ACC112 (cell line): Measurements from ENCODE around the gene CEP170B.
"Not testable (repeated sequence)": the region's sequence is repeated elsewhere in the genome, so short reads cannot be mapped to it uniquely, and the experiment has no call there.

Experiments
- H2AFZ ChIP-seq: fragments of 200-600 bp; sonication (generic); one replicate; pipeline ENCODE4 v1.6.0; 2017; ENCODE audit warnings: antibody characterized with exemption, low read length; ENCODE audit not compliant: unreplicated experiment
- H3K27ac ChIP-seq: fragments of 200-600 bp; sonication (generic); 2 replicates; pipeline ENCODE4 v1.5.1; 2014; ENCODE audit warnings: low read depth, mild to moderate bottlenecking, antibody characterized with exemption, low read length, moderate library complexity
- H3K27me3 ChIP-seq: fragments of 200-600 bp; sonication (generic); 2 replicates; pipeline ENCODE4 v1.6.1; 2014; ENCODE audit warnings: mild to moderate bottlenecking, antibody characterized with exemption, low read length, moderate library complexity, mixed read lengths; ENCODE audit not compliant: insufficient read depth
- H3K36me3 ChIP-seq: fragments of 200-600 bp; sonication (generic); 2 replicates; pipeline ENCODE4 v1.6.1; 2016; ENCODE audit warnings: mild to moderate bottlenecking, antibody characterized with exemption, low read length, moderate library complexity, mixed read lengths; ENCODE audit not compliant: insufficient read depth
- H3K4me1 ChIP-seq: fragments of 200-600 bp; sonication (generic); one replicate; pipeline ENCODE4 v1.6.1; 2016; ENCODE audit warnings: low read length, mixed read lengths; ENCODE audit not compliant: insufficient read depth, unreplicated experiment, control insufficient read depth
- H3K4me3 ChIP-seq: fragments of 200-600 bp; sonication (generic); 2 replicates; pipeline ENCODE4 v1.5.1; 2014; ENCODE audit warnings: mild to moderate bottlenecking, low read depth, low read length
- H3K79me2 ChIP-seq: fragments of 200-600 bp; sonication (generic); one replicate; pipeline ENCODE4 v1.6.0; 2016; ENCODE audit warnings: low read length; ENCODE audit not compliant: control insufficient read depth, unreplicated experiment, insufficient read depth

The CEP170B gene

DNA sequence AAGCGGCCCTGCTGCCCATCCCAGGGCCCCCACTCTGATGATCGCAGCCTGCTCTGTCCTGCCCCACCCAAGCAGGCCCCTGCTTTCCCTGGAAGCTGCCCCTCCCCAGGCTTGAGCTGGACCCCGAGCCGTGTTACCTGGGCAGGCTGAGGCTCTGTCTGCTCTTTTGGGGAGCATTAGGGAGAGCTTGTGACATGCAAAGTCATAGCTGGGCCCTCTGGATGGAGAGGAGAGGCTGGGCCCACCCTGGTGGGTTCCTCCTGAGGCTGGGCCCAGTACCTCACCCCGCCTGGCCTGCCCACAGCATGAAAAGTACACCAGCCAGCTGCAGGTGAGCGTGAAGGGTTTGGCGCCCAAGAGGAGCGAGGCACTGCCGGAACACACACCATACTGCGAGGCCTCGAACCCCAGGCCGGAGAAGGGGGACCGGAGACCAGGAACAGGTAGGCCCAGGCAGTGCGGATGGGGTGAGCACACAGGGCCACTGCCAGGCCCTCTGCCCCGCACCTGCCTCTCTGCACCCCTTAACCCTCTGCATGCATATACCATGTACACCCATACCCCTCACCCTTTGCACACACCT is 15.0 kb downstream of the CEP170B start:
- Histone ChIP-seq H3K79me2 (peaks cover 9% of the 10 kb centered on the region), H3K36me3 (peaks cover 3% of the 10 kb centered on the region; the same call in 1 of the 2 replicates), H3K4me3 (no peak overlapping the region), H3K27ac (no peak overlapping the region), H3K27me3 (no peaks in the 10 kb centered on the region), H2AFZ (no peak overlapping the region), H3K4me1 (no peaks in the 10 kb centered on the region)

DNA sequence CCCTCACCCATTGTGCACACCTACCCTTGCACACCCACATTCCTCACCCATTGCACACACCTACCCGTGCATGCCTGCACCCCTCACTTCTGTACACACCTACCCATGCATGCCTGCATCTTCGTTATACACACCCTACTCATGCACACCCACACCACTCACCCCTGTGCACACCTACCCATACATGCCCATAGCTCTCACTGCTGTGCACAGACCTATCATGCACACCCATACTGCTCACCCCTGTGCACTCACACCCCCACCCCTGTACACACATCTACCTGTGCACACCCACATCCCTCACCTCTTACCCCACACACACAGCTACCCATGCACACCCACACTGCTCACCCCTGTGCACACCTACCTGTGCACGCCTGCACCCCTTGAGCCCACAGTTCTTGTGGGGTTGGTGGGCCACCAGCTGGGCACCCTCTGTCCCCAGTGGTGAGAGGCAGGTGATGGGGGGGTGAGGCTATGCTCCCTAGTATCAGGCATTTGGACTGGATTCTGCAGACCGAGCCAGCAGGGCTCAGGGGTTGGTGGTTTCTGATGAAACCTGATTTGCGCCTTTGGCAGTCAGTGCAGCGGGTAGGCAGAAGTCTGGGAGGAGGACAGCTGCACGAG is 15.6 kb downstream of the CEP170B start:
- Histone ChIP-seq H3K27me3 (no peaks in the 10 kb centered on the region), H3K4me3 (no peak overlapping the region), H3K27ac (no peak overlapping the region), H2AFZ (no peak overlapping the region), H3K79me2 (peaks cover 3% of the 10 kb centered on the region), H3K36me3 (peaks cover 3% of the 10 kb centered on the region; the same call in 1 of the 2 replicates), H3K4me1 (no peaks in the 10 kb centered on the region)

DNA sequence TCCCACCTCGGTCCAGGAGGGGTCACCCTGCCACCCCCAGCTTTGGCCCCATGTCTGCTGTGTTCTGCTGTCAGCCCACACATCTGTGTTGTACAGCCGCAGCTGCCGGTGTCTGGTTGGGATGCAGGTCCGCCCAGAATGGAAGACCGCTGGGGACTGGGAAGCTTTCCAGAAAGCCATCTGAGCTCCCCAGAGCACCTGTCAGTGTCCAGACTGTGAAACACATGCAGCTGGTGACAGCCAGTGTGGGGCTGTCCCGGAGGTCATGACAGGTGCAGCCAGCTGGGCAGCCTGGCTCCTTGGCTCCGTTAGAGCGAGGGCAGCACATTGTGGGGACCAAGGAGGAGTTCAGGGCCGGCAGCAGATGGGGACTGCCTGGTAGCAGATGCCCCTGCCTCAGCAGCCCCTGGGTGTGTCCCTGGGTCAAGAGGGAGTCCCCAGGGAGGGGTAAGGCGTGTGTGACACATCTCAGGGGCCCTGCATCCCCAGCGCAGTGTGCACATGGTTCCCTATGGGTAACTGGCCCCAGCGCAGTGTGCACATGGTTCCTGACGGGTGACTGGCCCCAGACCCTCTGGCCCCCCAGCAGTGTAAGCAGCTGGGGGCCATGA is 16.4 kb downstream of the CEP170B start:
- Histone ChIP-seq H2AFZ (no peak overlapping the region), H3K79me2 (no peaks in the 10 kb centered on the region), H3K4me1 (no peaks in the 10 kb centered on the region), H3K4me3 (no peak overlapping the region), H3K27me3 (no peaks in the 10 kb centered on the region), H3K27ac (no peak overlapping the region), H3K36me3 (no peaks in the 10 kb centered on the region)

DNA sequence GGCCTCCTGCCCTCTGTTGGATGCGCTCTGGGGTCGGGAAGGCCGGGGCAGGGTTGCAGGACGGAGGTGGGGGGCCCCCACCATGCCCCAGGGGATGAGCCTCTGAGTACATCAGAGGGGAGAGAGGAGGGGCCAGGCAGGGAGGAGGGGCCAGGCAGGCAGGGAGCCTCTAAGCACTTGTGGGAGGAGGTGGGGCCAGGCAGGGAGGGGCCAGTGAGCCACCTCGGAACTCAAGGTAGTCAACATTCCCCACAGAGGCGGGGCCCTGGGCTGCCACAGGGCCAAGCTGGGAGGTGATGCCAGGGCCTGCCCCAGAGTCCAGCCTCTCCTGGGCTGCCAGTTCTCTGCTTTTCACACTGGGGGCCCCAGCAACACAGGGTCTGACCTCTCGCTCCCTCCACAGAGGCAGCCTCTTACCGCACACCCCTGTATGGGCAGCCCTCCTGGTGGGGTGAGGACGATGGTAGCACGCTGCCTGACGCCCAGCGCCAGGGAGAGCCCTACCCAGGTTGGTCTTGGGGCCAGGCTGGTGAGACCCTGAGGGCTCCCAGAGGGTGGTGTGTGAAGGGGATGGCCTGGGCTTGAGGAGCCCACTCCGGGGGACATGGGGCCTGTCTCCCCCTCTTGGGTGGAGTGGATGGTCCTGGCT is 17.4 kb downstream of the CEP170B start:
- H3K36me3 ChIP-seq = no peaks in the 10 kb centered on the region
- H3K27me3 ChIP-seq = no peaks in the 10 kb centered on the region
- H3K4me3 ChIP-seq = no peak overlapping the region
- no peak overlapping the region for H3K27ac ChIP-seq
- H2AFZ ChIP-seq = no peak overlapping the region
- H3K4me1 ChIP-seq = no peaks in the 10 kb centered on the region
- no peaks in the 10 kb centered on the region for H3K79me2 ChIP-seq

DNA sequence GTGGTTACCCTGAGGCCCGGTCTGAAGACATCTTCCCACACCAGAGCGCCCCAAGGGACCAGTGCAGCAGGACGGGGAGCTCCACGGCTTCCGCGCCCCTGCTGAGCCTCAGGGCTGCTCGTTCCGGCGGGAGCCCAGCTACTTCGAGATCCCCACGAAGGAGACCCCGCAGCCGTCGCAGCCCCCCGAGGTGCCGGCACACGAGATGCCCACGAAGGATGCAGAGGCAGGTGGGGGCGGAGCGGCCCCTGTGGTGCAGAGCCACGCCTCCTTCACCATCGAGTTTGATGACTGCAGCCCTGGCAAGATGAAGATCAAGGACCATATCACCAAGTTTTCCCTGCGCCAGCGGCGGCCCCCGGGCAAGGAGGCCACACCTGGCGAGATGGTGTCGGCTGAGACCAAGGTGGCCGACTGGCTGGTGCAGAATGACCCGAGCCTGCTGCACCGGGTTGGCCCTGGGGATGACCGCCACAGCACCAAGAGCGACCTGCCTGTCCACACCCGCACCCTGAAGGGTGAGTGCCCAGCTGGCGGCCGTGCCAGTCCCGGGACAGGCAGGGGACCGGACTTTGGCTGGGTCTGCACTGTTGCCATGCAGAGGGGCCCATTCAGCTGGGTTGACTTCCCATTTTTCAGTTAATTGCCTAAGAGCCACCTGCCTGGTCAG is 18.1 kb downstream of the CEP170B start:
- H3K4me3 ChIP-seq = no peak overlapping the region
- H3K36me3 ChIP-seq = no peaks in the 10 kb centered on the region
- no peaks in the 10 kb centered on the region for H3K27me3 ChIP-seq
- H3K4me1 ChIP-seq = no peaks in the 10 kb centered on the region
- no peak overlapping the region for H3K27ac ChIP-seq
- H2AFZ ChIP-seq = no peak overlapping the region
- H3K79me2 ChIP-seq = no peaks in the 10 kb centered on the region

DNA sequence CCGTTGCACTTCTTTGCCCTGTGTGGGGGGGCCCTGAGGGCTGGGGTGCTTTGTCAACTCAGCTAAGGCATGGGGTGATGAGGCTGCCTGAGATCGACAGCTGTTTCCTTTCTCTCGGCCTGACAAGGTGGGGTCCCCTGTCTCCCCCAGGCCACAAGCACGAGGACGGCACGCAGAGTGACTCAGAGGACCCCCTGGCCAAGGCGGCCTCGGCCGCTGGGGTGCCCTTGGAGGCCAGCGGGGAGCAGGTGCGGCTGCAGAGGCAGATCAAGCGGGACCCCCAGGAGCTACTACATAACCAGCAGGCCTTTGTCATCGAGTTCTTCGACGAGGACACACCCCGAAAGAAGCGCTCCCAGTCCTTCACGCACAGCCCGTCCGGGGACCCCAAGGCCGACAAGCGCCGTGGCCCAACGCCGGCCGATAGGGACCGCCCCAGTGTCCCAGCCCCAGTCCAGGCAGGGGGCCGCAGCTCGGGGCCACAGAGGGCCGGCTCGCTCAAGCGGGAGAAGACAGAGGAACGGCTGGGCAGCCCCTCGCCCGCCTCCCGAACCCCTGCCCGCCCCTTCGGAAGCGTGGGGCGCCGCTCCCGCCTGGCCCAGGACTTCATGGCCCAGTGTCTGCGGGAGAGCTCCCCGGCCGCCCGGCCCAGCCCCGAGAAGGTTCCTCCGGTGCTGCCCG is 18.8 kb downstream of the CEP170B start:
- Histone ChIP-seq H3K27me3 (no peaks in the 10 kb centered on the region), H2AFZ (no peak overlapping the region), H3K4me1 (no peaks in the 10 kb centered on the region), H3K4me3 (no peak overlapping the region), H3K79me2 (no peaks in the 10 kb centered on the region), H3K27ac (no peak overlapping the region), H3K36me3 (no peaks in the 10 kb centered on the region; the same call in 1 of the 2 replicates)

DNA sequence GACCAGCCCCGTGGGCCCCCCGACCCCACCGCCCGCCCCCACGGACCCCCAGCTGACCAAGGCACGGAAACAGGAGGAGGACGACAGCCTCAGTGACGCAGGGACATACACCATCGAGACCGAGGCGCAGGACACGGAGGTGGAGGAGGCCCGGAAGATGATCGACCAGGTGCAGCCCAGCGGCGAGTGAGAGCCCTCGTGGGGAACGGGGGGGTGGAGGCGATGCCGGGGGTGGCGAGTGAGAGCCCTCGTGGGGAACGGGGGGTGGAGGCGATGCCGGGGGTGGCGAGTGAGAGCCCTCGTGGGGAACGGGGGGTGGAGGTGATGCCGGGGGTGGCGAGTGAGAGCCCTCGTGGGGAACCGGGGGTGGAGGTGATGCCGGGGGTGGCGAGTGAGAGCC is 19.3 kb downstream of the CEP170B start:
- not testable (repeated sequence) for H3K4me1 ChIP-seq, H2AFZ ChIP-seq, H3K4me3 ChIP-seq, H3K27ac ChIP-seq, H3K36me3 ChIP-seq, H3K79me2 ChIP-seq, H3K27me3 ChIP-seq

DNA sequence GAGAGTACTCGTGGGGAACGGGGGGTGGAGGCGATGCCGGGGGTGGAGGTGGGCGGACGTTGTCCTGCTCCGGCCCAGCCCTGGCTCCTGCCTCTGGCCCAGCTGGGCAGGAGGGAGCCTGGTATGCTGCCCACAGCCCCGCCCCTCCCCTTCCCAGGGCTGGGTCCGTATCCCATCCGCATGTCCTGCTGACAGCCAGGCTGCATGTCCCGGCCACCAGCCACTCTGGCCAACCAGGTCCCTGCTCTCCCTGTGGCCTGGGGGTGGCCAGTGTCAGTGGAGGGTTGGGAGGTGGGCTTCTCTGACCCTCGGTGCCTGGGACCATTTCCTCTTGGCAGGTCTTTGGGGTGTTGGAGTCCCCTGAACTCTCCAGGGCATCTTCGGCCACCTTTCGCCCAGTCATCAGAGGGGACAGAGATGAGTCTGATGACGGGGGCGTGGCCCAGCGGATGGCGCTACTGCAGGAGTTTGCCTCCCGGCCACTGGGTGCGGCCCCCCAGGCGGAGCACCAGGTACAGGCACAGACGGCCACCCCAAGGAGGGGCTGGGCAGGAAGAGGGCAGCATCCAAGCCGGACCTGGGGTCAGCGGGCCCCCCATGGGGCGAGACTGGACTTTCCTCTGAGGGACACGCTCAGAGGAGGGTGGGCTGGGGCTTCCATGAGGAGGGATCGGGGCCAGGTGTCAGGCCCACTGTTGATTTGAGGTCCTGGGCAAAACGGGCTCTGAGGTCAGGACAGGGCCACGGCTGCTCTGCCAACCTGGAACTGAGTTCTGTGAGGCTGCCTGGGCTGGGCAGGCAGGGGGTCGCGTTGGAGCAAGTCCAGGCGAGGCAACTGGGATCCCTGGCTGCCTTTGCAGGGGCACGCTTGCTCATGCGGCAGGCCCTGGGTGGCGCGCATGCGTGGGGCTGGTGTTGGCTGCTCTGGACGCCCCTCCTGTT is 20.2 kb downstream of the CEP170B start:
- Histone ChIP-seq H3K27me3 (no peaks in the 10 kb centered on the region), H3K4me3 (no peak overlapping the region), H2AFZ (no peak overlapping the region), H3K79me2 (no peaks in the 10 kb centered on the region), H3K27ac (no peak overlapping the region), H3K4me1 (no peaks in the 10 kb centered on the region), H3K36me3 (no peaks in the 10 kb centered on the region; the same call in 1 of the 2 replicates)

DNA sequence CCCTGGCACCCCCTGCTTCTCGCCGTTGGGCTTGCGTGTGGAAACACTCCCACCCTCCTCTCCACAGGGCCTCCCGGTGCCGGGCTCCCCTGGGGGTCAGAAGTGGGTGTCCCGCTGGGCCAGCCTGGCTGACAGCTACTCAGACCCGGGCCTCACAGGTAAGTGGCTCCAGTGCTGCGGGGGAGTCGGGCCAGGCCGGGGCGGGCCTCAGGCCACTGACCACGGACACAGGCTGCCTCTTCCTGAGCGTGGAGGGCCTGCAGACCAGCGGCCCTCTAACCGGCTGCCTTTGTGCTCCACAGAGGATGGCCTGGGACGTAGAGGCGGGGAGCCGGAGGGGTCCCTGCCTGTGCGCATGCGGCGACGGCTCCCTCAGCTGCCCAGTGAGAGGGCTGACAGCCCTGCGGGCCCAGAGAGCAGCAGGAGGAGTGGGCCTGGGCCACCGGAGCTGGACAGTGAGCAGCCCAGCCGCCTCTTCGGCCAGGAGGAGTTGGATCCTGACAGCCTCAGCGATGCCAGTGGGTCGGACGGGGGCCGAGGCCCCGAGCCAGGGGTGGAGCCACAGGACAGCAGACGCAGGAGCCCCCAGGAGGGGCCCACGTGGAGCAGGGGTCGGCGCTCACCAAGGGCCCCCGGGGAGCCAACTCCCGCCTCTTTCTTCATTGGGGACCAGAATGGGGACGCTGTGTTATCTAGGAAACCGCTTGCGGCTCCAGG is 21.1 kb downstream of the CEP170B start:
- no peaks in the 10 kb centered on the region for H3K4me1 ChIP-seq
- no peaks in the 10 kb centered on the region for H3K79me2 ChIP-seq
- H3K36me3 ChIP-seq = no peaks in the 10 kb centered on the region; the same call in 1 of the 2 replicates
- no peaks in the 10 kb centered on the region for H3K27me3 ChIP-seq
- H3K4me3 ChIP-seq = no peak overlapping the region
- no peak overlapping the region for H2AFZ ChIP-seq
- H3K27ac ChIP-seq = no peak overlapping the region
